ENCODE data around the gene JMJD6.

JMJD6 gene

GRCh38 chr17:76676629-76677028 is 49.8 kb downstream of the JMJD6 start:
- no peak for DNase-seq

GRCh38 chr17:76675648-76676047 is 50.8 kb downstream of the JMJD6 start:
- DNase-seq, result no peak

- no peak for DNase-seq
These were observed 51.8 kb downstream of the JMJD6 start for GRCh38 chr17:76674600-76674999.

GRCh38 chr17:76673729-76674128 is 52.7 kb downstream of the JMJD6 start:
- no peak for DNase-seq

GRCh38 chr17:76672892-76673291 is 53.5 kb downstream of the JMJD6 start:
- DNase-seq, result no peak

- DNase-seq, result no peak
These were observed 54.0 kb downstream of the JMJD6 start for GRCh38 chr17:76672270-76672851.

- no peak for DNase-seq
These were observed 54.5 kb downstream of the JMJD6 start for GRCh38 chr17:76671912-76672262.

GRCh38 chr17:76671123-76671911 is 55.1 kb downstream of the JMJD6 start:
- peak; percentile 100 for DNase-seq

- no peak for DNase-seq
These were observed 55.7 kb downstream of the JMJD6 start for GRCh38 chr17:76670718-76671122.

- no peak for DNase-seq
These were observed 56.2 kb downstream of the JMJD6 start for GRCh38 chr17:76670020-76670717.
